SK-N-SH treated with all-trans-retinoic acid at 6 μM for 48 hours (cell line): ENCODE data around the gene CABLES1.

ENCODE experiments used
- ARNTL ChIP-seq: fragments of 450-650 bp; formaldehyde crosslinking; IDR thresholded peaks from 2 replicates; pipeline ENCODE4 v1.5.0; 2020; ENCODE audit warnings: low read depth, mild to moderate bottlenecking, moderate library complexity, borderline replicate concordance
- PATZ1 ChIP-seq: fragments of 250-450 bp; sonication (Bioruptor Pico); IDR thresholded peaks from 2 replicates; pipeline ENCODE4 v1.8.0; 2020; ENCODE audit warnings: mild to moderate bottlenecking, moderate library complexity, borderline replicate concordance
- TSHZ2 ChIP-seq: fragments of 250-450 bp; sonication (Bioruptor Pico); IDR thresholded peaks from 2 replicates; pipeline ENCODE4 v1.5.0; 2020; ENCODE audit warnings: mild to moderate bottlenecking, moderate library complexity

GRCh38 chr18:23220355-23220754 is 85.1 kb downstream of the CABLES1 start:
- no peak for TF ChIP-seq ARNTL (CRISPR knock-in tag)
- no peak for TF ChIP-seq TSHZ2 (CRISPR knock-in tag)
- no peak for TF ChIP-seq PATZ1 (CRISPR knock-in tag)
